ENCODE results near the gene HYAL3.

Gene HYAL3

GRCh38 chr3:50323614-50324199 is 24.5 kb upstream of the HYAL3 start:
- no peak for DNase-seq
- TF ChIP-seq POLR2A (IDR thresholded peaks at IDR 0.05; ENCODE audit: low read length): no peak
- TF ChIP-seq GATA1 (IDR thresholded peaks at IDR 0.05; ENCODE audit: low read depth, low read length): no peak

- TF ChIP-seq GATA1 (IDR thresholded peaks at IDR 0.05; ENCODE audit: low read depth, low read length) (no peak), POLR2A (IDR thresholded peaks at IDR 0.05; ENCODE audit: low read length) (no peak)
- no peak for DNase-seq
Observed at GRCh38 chr3:50323092-50323600, 23.9 kb upstream of the HYAL3 start.

GRCh38 chr3:50322386-50323091 is 23.3 kb upstream of the HYAL3 start, which contains the start of gene HYAL2:
Gene HYAL2, minus strand, starts transcription at chr3:50322745. Its CDS starts 2,256 bp downstream, at chr3:50320489.
- DNase-seq: no peak
- TF ChIP-seq POLR2A (IDR thresholded peaks at IDR 0.05; ENCODE audit: low read length) (no peak), GATA1 (IDR thresholded peaks at IDR 0.05; ENCODE audit: low read depth, low read length) (no peak)

- TF ChIP-seq POLR2A (IDR thresholded peaks at IDR 0.05; ENCODE audit: low read length) (no peak), GATA1 (IDR thresholded peaks at IDR 0.05; ENCODE audit: low read depth, low read length) (no peak)
Observed at GRCh38 chr3:50322115-50322385, 22.8 kb upstream of the HYAL3 start.

GRCh38 chr3:50321336-50322114 is 22.3 kb upstream of the HYAL3 start:
- peak; percentile 90 to 93 for DNase-seq
- TF ChIP-seq GATA1 (IDR thresholded peaks at IDR 0.05; ENCODE audit: low read depth, low read length) (no peak), POLR2A (IDR thresholded peaks at IDR 0.05; ENCODE audit: low read length) (peak; percentile 54)

More at GRCh38 chr3:50322115-50322385, 22.8 kb upstream of the HYAL3 start:
- no peak for DNase-seq

- peak; percentile 83 to 88 for DNase-seq
- TF ChIP-seq POLR2A (IDR thresholded peaks at IDR 0.05; ENCODE audit: low read length) (no peak), GATA1 (IDR thresholded peaks at IDR 0.05; ENCODE audit: low read depth, low read length) (no peak)
Observed at GRCh38 chr3:50320853-50321335, 21.7 kb upstream of the HYAL3 start.

- DNase-seq: no peak
- TF ChIP-seq GATA1 (IDR thresholded peaks at IDR 0.05; ENCODE audit: low read depth, low read length) (no peak), POLR2A (IDR thresholded peaks at IDR 0.05; ENCODE audit: low read length) (no peak)
Observed at GRCh38 chr3:50319894-50320625, 20.9 kb upstream of the HYAL3 start.

- no peak for DNase-seq
- no peak for TF ChIP-seq GATA1 (IDR thresholded peaks at IDR 0.05; ENCODE audit: low read depth, low read length)
- TF ChIP-seq POLR2A (IDR thresholded peaks at IDR 0.05; ENCODE audit: low read length): no peak
Observed at GRCh38 chr3:50319181-50319893, 20.1 kb upstream of the HYAL3 start.

GRCh38 chr3:50318615-50319014 is 19.4 kb upstream of the HYAL3 start:
- TF ChIP-seq POLR2A (IDR thresholded peaks at IDR 0.05; ENCODE audit: low read length): no peak
- no peak for TF ChIP-seq GATA1 (IDR thresholded peaks at IDR 0.05; ENCODE audit: low read depth, low read length)
- no peak for DNase-seq

GRCh38 chr3:50318163-50318562 is 19.0 kb upstream of the HYAL3 start:
- TF ChIP-seq GATA1 (IDR thresholded peaks at IDR 0.05; ENCODE audit: low read depth, low read length) (no peak), POLR2A (IDR thresholded peaks at IDR 0.05; ENCODE audit: low read length) (no peak)
- DNase-seq: no peak

GRCh38 chr3:50317300-50317699 is 18.1 kb upstream of the HYAL3 start:
- TF ChIP-seq GATA1 (IDR thresholded peaks at IDR 0.05; ENCODE audit: low read depth, low read length) (no peak), POLR2A (IDR thresholded peaks at IDR 0.05; ENCODE audit: low read length) (no peak)
- no peak for DNase-seq

- no peak for TF ChIP-seq GATA1 (IDR thresholded peaks at IDR 0.05; ENCODE audit: low read depth, low read length)
- peak in 1 of 2 experiments; percentile 32 for DNase-seq
Observed at GRCh38 chr3:50316657-50317242, 17.5 kb upstream of the HYAL3 start.

GRCh38 chr3:50314816-50315215 is 15.6 kb upstream of the HYAL3 start:
- no peak for DNase-seq
- TF ChIP-seq POLR2A (IDR thresholded peaks at IDR 0.05; ENCODE audit: low read length): no peak
- no peak for TF ChIP-seq GATA1 (IDR thresholded peaks at IDR 0.05; ENCODE audit: low read depth, low read length)

Data from erythroblast (primary cell).